Thymus (tissue), 11 donors: ENCODE data around the gene PLPP7. TPM values are rescaled to one million over a fixed set of nuclear protein-coding genes. Genes with fewer than 3 reads are reported as not detected.
"Not testable (repeated sequence)": the region's sequence is repeated elsewhere in the genome, so short reads cannot be mapped to it uniquely, and the experiment has no call there.

Experiments
- DNase-seq, 9 donors: peaks; one replicate each; pipeline ENCODE4 v3.0.0-alpha.2; 2013; ENCODE audit warnings: low spot score in 9 of 9, low read depth in 6 of 9, missing footprints in 1 of 9
- H3K27ac ChIP-seq, 2 donors: one replicate each; pipeline ENCODE4 v1.5.1; 2013; ENCODE audit warnings: control low read depth in 1 of 2, low read depth in 1 of 2, low read length in 1 of 2, mild to moderate bottlenecking in 1 of 2, moderate library complexity in 1 of 2
- H3K27me3 ChIP-seq, 2 donors: one replicate each; pipeline ENCODE4 v1.5.1; 2013; ENCODE audit warnings: low read length in 1 of 2; ENCODE audit not compliant: control insufficient read depth in 2 of 2, insufficient read depth in 1 of 2
- H3K36me3 ChIP-seq, 2 donors: one replicate each; pipeline ENCODE4 v1.5.1; 2013; ENCODE audit warnings: low read length in 1 of 2, mild to moderate bottlenecking in 1 of 2, moderate library complexity in 1 of 2; ENCODE audit not compliant: control insufficient read depth in 2 of 2, insufficient read depth in 2 of 2
- H3K4me1 ChIP-seq, 2 donors: one replicate each; pipeline ENCODE4 v1.5.1; 2013; ENCODE audit warnings: low read length in 2 of 2; ENCODE audit not compliant: control insufficient read depth in 2 of 2, insufficient read depth in 2 of 2
- H3K4me3 ChIP-seq, 2 donors: one replicate each; pipeline ENCODE4 v1.5.1; 2013; ENCODE audit warnings: low read length in 2 of 2, control low read depth in 1 of 2, mild to moderate bottlenecking in 1 of 2
- H3K9me3 ChIP-seq, 2 donors: one replicate each; pipeline ENCODE4 v1.5.1; 2013; ENCODE audit warnings: low read length in 1 of 2, mild to moderate bottlenecking in 1 of 2; ENCODE audit not compliant: control insufficient read depth in 2 of 2, insufficient read depth in 1 of 2
- WGBS: extraction: QIAGEN DNeasy Blood & Tissue Kit; methylation state at CpG from one replicate; pipeline ENCODE4 v1.1.7; 2013; 5-methylcytosine and 5-hydroxymethylcytosine counted together
- polyA plus RNA-seq: library from polyadenylated mRNA; stranded (reverse); fragments of 200-250 nt; gene quantifications from one replicate; pipeline ENCODE4 v1.2.3, GENCODE V29; 2013
- total RNA-seq: library from RNA; stranded (reverse); fragments of 120-200 nt; gene quantifications from one replicate; pipeline ENCODE4 v1.2.4, GENCODE V29; 2013
- donor health status: healthy.

Gene PLPP7
- total and polyA plus RNA-seq, 2 donors: 0.52 to 0.96 TPM

DNA sequence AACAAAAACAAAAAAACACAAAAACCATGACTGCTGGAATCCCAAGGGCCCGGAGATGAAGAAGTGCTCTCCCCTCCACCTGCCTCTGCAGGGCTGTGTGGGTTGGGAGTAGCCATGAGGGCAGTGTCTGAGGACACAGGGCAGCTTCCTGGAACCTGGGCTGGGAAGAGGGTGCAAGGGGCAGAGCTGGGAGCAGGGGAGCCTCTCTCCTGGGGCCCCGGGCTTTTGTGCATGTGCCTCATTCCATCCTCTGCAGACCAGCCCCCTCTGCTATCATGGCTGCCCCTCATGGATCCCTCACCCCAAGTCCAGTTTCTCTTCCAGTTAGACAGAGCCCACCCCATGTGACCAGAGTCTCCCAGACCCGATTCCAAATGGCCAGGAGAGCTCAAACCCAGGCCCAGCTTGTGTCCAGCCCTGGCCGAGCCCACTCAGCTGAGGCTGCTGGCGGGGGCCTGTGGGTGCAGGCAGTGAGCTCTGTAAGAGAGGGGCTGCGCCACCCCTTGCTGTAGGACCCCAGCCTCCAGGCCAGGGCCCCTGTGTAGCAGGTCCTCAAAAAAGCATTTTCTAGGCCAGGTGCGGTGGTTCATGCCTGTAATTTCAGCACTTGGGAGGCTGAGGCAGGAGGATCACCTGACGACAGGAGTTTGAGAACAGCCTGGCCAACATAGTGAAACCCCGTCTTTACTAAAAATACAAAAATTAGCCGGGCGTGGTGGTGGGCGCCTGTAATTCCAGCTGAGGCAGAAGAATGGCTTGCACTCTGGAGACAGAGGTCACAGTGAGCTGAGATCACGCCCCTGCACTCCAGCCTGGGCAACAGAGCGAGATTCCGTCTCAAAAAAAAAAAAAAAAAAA is 44.5 kb downstream of the PLPP7 start:
- no peaks in the 10 kb centered on the region for H3K36me3 ChIP-seq
- H3K27me3 ChIP-seq: peaks cover 0 to 2% of the 10 kb centered on the region in 2 donors
- no peak overlapping the region for H3K27ac ChIP-seq
- H3K9me3 ChIP-seq: no peaks in the 10 kb centered on the region
- no peaks in the 10 kb centered on the region for H3K4me1 ChIP-seq
- WGBS: 98% methylated on average over 15 of the region's 15 CpGs
- no peak for DNase-seq
- no peak overlapping the region for H3K4me3 ChIP-seq

DNA sequence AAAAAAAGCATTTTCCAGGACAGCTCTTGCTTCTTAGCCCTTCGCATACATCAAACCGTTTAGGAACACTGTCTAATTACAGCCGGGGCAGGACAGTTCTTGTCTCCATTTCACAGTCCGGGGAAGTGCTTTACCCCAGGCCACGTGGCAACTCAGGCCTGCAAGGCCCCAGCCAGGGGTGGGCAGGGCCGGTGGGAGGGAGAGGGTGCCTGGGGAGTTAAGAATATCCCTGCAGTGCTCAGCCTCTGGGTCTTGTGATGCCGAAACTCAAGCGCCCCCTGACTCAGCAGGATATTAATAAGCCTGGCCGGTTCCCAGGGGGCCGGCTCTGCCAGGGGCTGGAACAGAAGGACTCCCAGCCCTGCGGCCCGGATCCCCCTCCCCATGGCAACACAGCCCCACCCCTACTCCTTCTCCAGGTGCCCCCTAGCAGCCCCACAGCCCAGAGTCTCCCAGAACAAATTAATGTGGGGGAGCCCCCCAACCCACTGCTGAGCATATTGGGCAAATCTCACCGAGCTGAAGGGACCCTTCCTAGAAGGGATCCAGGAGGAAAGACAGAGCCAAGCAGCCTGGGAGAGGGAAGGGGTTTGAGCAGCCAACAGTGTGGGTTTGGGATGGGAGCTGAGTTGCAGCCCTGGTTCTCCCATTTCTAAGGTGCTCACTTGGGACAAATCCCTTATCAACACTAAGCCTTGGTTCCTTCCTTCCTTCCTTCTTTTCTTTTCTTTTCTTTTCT is 45.3 kb downstream of the PLPP7 start:
- H3K27me3 ChIP-seq: peaks cover 0 to 2% of the 10 kb centered on the region in 2 donors
- no peak overlapping the region for H3K27ac ChIP-seq
- no peaks in the 10 kb centered on the region for H3K4me1 ChIP-seq
- H3K9me3 ChIP-seq: no peaks in the 10 kb centered on the region
- no peaks in the 10 kb centered on the region for H3K36me3 ChIP-seq
- no peak for DNase-seq
- no peak overlapping the region for H3K4me3 ChIP-seq
- WGBS: 46% methylated on average over 13 of the region's 13 CpGs

DNA sequence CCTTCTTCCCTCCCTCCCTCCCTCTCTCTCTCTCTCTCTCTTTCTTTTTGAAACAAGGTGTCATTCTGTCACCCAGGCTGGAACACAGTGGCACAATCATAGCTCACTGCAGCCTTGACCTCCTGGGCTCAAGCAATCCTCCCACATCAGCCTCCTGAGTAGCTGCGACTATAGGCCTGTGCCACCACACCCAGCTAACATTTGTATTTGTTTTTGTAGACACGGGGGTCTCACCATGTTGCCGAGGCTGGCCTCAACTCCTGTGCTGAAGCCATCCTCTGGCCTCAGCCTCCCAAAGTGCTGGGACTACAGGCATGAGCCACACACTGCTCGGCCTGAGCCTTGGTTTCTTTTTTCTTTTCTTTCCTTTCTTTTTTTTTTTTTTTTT is 45.8 kb downstream of the PLPP7 start:
- Histone ChIP-seq H3K9me3 (no peaks in the 10 kb centered on the region), H3K36me3 (no peaks in the 10 kb centered on the region), H3K27me3 (peaks cover 0 to 2% of the 10 kb centered on the region in 2 donors), H3K27ac (no peak overlapping the region), H3K4me1 (no peaks in the 10 kb centered on the region), H3K4me3 (no peak overlapping the region)
- DNase-seq: no peak
- 89% methylated on average over 4 of the region's 4 CpGs for WGBS

DNA sequence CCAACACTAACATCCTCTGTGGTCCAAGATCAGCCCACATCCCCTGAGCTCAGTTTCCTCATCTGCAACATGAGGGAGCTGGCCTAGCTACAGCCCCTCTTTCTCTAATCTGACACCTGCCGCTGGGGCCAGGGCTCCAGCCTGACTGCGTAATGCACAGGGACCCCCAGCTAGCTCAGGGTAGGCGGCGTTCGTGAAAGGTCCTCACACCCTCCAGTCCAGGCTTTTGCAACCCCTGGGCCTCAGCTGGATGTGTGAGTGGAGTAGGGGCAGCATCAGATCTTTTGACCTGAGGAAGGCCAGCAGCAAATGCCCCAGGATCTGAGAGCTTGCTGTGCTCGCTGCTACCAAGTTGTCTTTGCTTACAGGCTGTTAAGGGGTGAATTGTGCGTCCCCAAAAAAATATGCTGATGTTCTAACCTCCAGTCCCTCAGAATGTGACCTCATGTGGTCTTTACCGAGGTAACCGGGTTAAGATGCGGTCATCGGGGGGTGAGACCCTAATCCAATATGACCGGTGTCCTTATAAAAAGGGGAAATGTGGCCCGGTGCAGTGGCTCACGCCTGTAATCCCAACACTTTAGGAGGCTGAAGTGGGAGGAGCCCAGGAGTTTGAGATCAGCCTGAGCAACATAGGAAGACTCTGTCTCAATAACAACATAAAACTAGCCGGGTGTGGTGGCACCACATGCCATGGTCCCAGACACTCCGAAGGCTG is 47.8 kb downstream of the PLPP7 start:
- 97% methylated on average over 16 of the region's 16 CpGs for WGBS
- no peaks in the 10 kb centered on the region for H3K36me3 ChIP-seq
- no peaks in the 10 kb centered on the region for H3K4me1 ChIP-seq
- H3K4me3 ChIP-seq: no peak overlapping the region
- no peak for DNase-seq
- H3K27me3 ChIP-seq: peaks cover 0 to 2% of the 10 kb centered on the region in 2 donors
- H3K27ac ChIP-seq: no peak overlapping the region
- H3K9me3 ChIP-seq: no peaks in the 10 kb centered on the region

DNA sequence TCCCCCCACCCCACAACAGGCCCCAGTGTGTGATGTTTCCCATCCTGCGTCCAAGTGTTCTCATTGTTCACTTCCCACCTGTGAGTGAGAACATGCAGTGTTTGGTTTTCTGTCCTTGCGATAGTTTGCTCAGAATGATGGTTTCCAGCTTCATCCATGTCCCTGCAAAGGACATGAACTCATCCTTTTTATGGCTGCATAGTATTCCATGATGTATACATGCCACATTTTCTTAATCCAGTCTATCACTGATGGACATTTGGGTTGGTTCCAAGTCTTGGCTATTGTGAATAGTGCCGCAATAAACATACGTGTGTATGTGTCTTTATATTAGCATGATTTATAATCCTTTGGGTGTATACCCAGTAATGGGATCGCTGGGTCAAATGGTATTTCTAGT is 49.7 kb downstream of the PLPP7 start:
- not testable (repeated sequence) for H3K4me1 ChIP-seq, DNase-seq, H3K27me3 ChIP-seq, H3K9me3 ChIP-seq, H3K4me3 ChIP-seq, H3K27ac ChIP-seq, H3K36me3 ChIP-seq
- WGBS: 98% methylated on average over 5 of the region's 5 CpGs

DNA sequence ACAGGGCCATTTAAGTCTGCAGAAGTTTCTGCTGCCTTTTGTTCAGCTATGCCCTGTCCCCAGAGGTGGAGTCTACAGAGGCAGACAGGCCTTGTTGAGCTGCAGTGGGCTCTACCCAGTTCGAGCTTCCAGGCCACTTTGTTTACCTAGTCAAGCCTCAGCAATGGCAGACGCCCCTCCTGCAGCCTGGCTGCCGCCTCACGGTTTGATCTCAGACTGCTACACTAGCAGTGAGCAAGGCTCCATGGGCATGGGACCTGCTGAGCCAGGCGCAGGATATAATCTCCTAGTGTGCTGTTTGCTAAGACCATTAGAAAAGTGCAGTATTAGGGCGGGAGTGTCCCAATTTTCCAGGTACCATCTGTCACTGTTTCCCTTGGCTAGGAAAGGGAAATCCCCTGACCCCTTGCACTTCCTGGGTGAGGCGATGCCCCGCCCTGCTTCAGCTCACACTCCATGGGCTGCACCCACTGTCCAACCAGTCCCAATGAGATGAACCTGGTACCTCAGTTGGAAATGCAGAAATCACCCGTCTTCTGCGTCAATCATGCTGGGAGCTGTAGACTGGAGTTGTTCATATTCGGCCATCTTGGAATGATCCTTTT is 55.5 kb downstream of the PLPP7 start:
- not testable (repeated sequence) for H3K27ac ChIP-seq, H3K36me3 ChIP-seq, H3K9me3 ChIP-seq, DNase-seq, H3K4me1 ChIP-seq, H3K27me3 ChIP-seq, H3K4me3 ChIP-seq
- 94% methylated on average over 11 of the region's 11 CpGs for WGBS

DNA sequence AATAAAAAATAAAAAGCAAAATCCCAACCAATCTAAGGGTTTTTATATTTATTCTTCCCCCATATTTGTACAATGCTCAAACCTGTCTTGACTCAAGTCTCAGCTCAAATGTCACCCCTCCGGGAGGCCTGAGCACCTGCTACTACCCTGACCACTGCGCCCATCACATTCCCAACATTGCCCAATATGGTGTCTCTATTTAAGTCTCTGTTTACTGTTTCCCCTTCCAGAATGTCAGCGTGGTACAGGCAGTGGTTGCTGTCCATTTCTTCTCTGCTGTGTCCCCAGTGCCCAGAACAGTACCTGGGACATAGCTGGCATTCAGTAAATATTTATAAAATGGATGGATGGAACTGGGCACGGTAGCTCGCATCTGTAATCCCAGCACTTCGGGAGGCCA is 57.0 kb downstream of the PLPP7 start:
- WGBS: 98% methylated on average over 6 of the region's 6 CpGs
- H3K9me3 ChIP-seq: no peaks in the 10 kb centered on the region
- H3K27ac ChIP-seq: no peak overlapping the region
- no peaks in the 10 kb centered on the region for H3K36me3 ChIP-seq
- H3K27me3 ChIP-seq: peaks cover 2 to 6% of the 10 kb centered on the region in 2 donors
- H3K4me1 ChIP-seq: peaks cover 6 to 10% of the 10 kb centered on the region in 2 donors
- no peak for DNase-seq
- H3K4me3 ChIP-seq: no peak overlapping the region

DNA sequence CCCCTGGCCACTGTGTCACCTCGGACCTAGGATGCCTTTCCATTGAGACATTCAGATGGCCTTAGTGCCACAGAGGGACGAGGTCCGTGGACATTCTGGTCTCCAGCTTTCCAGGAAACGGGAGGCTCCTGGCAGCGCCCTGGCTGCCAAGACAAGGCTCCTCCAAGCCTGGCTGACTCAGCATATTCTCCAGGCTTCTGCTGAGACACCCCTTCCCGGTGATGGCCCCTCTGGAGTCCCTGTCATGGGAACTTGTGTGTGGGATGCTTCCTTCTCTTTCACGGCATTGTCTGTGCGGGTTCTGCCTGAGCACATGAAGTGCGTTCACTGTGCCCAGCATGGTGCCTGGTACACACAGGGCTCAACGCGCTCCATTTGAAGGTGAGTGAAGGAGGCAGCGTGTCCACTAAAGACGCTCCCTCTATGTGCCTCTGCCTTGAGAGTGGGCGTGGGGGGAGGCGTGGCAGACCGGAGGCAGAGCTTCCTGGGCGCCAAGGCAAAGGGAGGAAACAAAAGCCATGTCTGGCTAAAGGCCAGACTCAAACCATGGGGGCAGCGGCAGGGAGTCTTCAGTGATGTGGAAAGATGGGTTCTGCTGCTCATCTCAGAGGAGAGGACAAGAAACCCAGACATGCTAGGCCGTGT is 58.0 kb downstream of the PLPP7 start:
- Histone ChIP-seq H3K4me1 (peaks cover 6 to 10% of the 10 kb centered on the region in 2 donors), H3K27ac (no peak overlapping the region), H3K4me3 (no peak overlapping the region), H3K36me3 (no peaks in the 10 kb centered on the region), H3K9me3 (no peaks in the 10 kb centered on the region), H3K27me3 (peaks cover 2 to 6% of the 10 kb centered on the region in 2 donors)
- no peak for DNase-seq
- WGBS: 90% methylated on average over 19 of the region's 19 CpGs
